MM.1S (cell line): Measurements from ENCODE around the gene MFAP3.

Experiments used
- DNase-seq: peaks from one replicate; pipeline ENCODE4 v3.0.0-alpha.2; 2015
- H2AFZ ChIP-seq: fragments of 300-600 bp; sonication (generic); 2 replicates; pipeline ENCODE4 v1.6.0; 2016; ENCODE audit warnings: antibody characterized with exemption, low read length
- H3F3A ChIP-seq: fragments of 300-600 bp; sonication (generic); 2 replicates; pipeline ENCODE4 v1.6.1; 2016; ENCODE audit warnings: mild to moderate bottlenecking, antibody characterized with exemption, low read length, moderate library complexity, mixed read lengths; ENCODE audit not compliant: insufficient read depth
- H3K27ac ChIP-seq: fragments of 300-600 bp; sonication (generic); 2 replicates; pipeline ENCODE4 v1.5.1; 2016; ENCODE audit warnings: mild to moderate bottlenecking, low read length
- H3K27me3 ChIP-seq: fragments of 300-600 bp; sonication (generic); replicated peaks from 2 replicates; pipeline ENCODE4 v1.6.0; 2016; ENCODE audit warnings: low read length; ENCODE audit not compliant: insufficient read depth
- H3K36me3 ChIP-seq: fragments of 300-600 bp; sonication (generic); replicated peaks from 2 replicates; pipeline ENCODE4 v1.6.1; 2016; ENCODE audit warnings: mild to moderate bottlenecking, low read length, mixed read lengths; ENCODE audit not compliant: insufficient read depth
- H3K4me1 ChIP-seq: fragments of 300-600 bp; sonication (generic); 2 replicates; pipeline ENCODE4 v1.6.1; 2016; ENCODE audit warnings: low read length, mixed read lengths
- H3K4me2 ChIP-seq: fragments of 300-600 bp; sonication (generic); 2 replicates; pipeline ENCODE4 v1.6.0; 2016; ENCODE audit warnings: low read depth, low read length
- H3K4me3 ChIP-seq: fragments of 300-600 bp; sonication (generic); 2 replicates; pipeline ENCODE4 v1.5.1; 2016; ENCODE audit warnings: low read length, mixed read lengths
- H3K79me2 ChIP-seq: fragments of 300-600 bp; sonication (generic); 2 replicates; pipeline ENCODE4 v1.6.1; 2016; ENCODE audit warnings: mixed run types, low read length, mixed read lengths
- H3K9ac ChIP-seq: fragments of 300-600 bp; sonication (generic); 2 replicates; pipeline ENCODE4 v1.6.1; 2016; ENCODE audit warnings: low read length, mixed read lengths
- H3K9me2 ChIP-seq: fragments of 300-600 bp; sonication (generic); replicated peaks from 2 replicates; pipeline ENCODE4 v1.6.1; 2016; ENCODE audit warnings: mild to moderate bottlenecking, low read length, mixed read lengths; ENCODE audit not compliant: insufficient read depth
- H3K9me3 ChIP-seq: fragments of 300-600 bp; sonication (generic); replicated peaks from 2 replicates; pipeline ENCODE4 v1.6.1; 2016; ENCODE audit warnings: mild to moderate bottlenecking, low read length, mixed read lengths; ENCODE audit not compliant: insufficient read depth
- H4K20me1 ChIP-seq: fragments of 300-600 bp; sonication (generic); 2 replicates; pipeline ENCODE4 v1.6.1; 2016; ENCODE audit warnings: mild to moderate bottlenecking, low read length, moderate library complexity, mixed read lengths; ENCODE audit not compliant: insufficient read depth
- EZH2 ChIP-seq: fragments of 300-600 bp; sonication (generic); optimal IDR thresholded peaks from 2 replicates; pipeline ENCODE3; 2017; ENCODE audit warnings: low read depth, mild to moderate bottlenecking, antibody characterized with exemption, low read length, mixed read lengths
- EZH2phosphoT487 ChIP-seq: fragments of 300-600 bp; sonication (generic); IDR thresholded peaks from 2 replicates; pipeline ENCODE4 v1.6.1; 2018; ENCODE audit warnings: antibody characterized with exemption, low read length
- TF ChIP-seq, protein P1 (sequence below): fragments of 300-600 bp; sonication (generic); IDR thresholded peaks from 2 replicates; pipeline ENCODE4 v1.5.1; 2016; ENCODE audit warnings: antibody characterized with exemption, low read length, mixed read lengths

MFAP3 gene

DNA sequence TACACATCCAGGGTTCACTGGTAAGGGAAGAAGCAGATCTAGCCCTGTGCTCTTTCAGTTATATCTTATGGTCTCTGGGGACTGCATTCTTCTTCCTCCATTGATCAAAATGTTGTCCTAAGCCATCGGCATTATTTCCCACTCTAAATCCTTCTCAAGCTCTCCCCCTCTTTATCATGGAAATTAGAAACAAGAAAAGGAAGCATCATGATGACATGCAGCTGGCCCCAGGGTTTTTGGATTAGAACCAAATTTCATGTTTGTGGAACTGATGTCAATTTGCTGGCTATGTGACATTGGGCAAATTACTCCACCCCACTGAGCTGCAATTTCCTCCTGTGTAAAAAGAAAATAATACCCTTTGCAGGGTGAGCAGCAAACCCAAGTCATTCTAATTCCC, 39.5 kb downstream of the MFAP3 start:
- H3K4me1 ChIP-seq: no peaks in the 10 kb centered on the region
- no peaks in the 10 kb centered on the region for H4K20me1 ChIP-seq
- H3K27me3 ChIP-seq: no peaks in the 10 kb centered on the region
- no peak overlapping the region for H3K27ac ChIP-seq
- H3K36me3 ChIP-seq: no peaks in the 10 kb centered on the region
- DNase-seq: no peak
- no peak overlapping the region for H3K4me2 ChIP-seq
- no peaks in the 10 kb centered on the region for H3F3A ChIP-seq
- H2AFZ ChIP-seq: no peak overlapping the region
- no peaks in the 10 kb centered on the region for H3K79me2 ChIP-seq
- H3K9ac ChIP-seq: no peak overlapping the region
- no peaks in the 10 kb centered on the region for H3K9me3 ChIP-seq
- no peak overlapping the region for H3K4me3 ChIP-seq
- TF ChIP-seq, protein P1, sequence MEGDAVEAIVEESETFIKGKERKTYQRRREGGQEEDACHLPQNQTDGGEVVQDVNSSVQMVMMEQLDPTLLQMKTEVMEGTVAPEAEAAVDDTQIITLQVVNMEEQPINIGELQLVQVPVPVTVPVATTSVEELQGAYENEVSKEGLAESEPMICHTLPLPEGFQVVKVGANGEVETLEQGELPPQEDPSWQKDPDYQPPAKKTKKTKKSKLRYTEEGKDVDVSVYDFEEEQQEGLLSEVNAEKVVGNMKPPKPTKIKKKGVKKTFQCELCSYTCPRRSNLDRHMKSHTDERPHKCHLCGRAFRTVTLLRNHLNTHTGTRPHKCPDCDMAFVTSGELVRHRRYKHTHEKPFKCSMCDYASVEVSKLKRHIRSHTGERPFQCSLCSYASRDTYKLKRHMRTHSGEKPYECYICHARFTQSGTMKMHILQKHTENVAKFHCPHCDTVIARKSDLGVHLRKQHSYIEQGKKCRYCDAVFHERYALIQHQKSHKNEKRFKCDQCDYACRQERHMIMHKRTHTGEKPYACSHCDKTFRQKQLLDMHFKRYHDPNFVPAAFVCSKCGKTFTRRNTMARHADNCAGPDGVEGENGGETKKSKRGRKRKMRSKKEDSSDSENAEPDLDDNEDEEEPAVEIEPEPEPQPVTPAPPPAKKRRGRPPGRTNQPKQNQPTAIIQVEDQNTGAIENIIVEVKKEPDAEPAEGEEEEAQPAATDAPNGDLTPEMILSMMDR: no peak
- no peak for TF ChIP-seq EZH2phosphoT487
- TF ChIP-seq EZH2: no peak
- H3K9me2 ChIP-seq: no peaks in the 10 kb centered on the region

GRCh38 chr5:154081246-154081645, 42.5 kb downstream of the MFAP3 start:
- Histone ChIP-seq H3K9me3 (no peaks in the 10 kb centered on the region), H3K4me3 (no peak overlapping the region), H2AFZ (no peak overlapping the region), H3F3A (no peaks in the 10 kb centered on the region), H3K9ac (no peak overlapping the region), H3K9me2 (no peaks in the 10 kb centered on the region), H3K27me3 (no peaks in the 10 kb centered on the region), H3K4me2 (no peak overlapping the region), H3K36me3 (no peaks in the 10 kb centered on the region), H4K20me1 (no peaks in the 10 kb centered on the region), H3K27ac (no peak overlapping the region), H3K79me2 (no peaks in the 10 kb centered on the region), H3K4me1 (peaks cover 5% of the 10 kb centered on the region)
- no peak for DNase-seq
- TF ChIP-seq, protein P1: no peak
- no peak for TF ChIP-seq EZH2
- TF ChIP-seq EZH2phosphoT487: no peak

DNA sequence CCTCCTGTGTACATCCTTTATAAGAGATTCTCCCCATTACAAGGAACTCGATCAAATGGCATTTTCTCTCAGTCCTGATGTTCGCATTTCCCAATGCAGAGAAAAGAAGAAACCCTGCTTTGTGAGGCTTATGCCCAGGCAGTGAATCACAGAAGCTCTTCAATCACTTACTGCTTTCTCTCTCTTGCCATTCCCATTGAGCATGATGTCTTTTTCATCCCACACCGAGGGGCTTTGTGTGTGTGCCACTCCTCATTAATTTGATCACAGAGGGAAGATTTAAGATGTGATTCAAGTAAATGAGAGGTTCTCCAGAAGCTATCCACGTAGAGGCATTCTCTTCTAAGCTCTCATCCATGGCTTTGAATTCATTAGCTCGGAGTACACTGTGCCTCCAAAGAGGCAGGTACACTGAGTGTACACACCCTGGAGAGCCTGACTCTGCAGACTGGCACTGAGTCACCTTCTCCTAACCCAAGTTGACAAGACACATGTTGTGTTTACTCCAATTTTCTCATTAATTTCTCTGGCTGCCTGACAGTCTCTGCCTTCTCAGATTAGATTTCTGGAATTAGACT, 45.4 kb downstream of the MFAP3 start:
- TF ChIP-seq EZH2phosphoT487 (no peak), EZH2 (no peak)
- TF ChIP-seq, protein P1: no peak
- Histone ChIP-seq H3F3A (no peaks in the 10 kb centered on the region), H3K79me2 (no peaks in the 10 kb centered on the region), H3K4me1 (peaks cover 15% of the 10 kb centered on the region), H3K36me3 (no peaks in the 10 kb centered on the region), H3K9me3 (no peaks in the 10 kb centered on the region), H3K4me3 (no peak overlapping the region), H4K20me1 (no peaks in the 10 kb centered on the region), H3K9me2 (no peaks in the 10 kb centered on the region), H2AFZ (no peak overlapping the region), H3K27ac (no peak overlapping the region), H3K27me3 (no peaks in the 10 kb centered on the region), H3K4me2 (no peak overlapping the region), H3K9ac (no peak overlapping the region)
- DNase-seq: no peak
